Measurements from ENCODE around the gene RRBP1. TPM values are rescaled to one million over a fixed set of nuclear protein-coding genes. Genes with fewer than 3 reads are reported as not detected.

RRBP1 gene
- total and polyA plus RNA-seq, 2 of the 4 experiments (the other 2 are of a cell fraction), result 90.2 to 136 TPM

GRCh38 chr20:17622851-17623508 lies 59.1 kb downstream of the RRBP1 start:
- Histone ChIP-seq H3K18ac (ENCODE audit: low read depth, low read length) (no peak overlapping the region), H2BK15ac (ENCODE audit: low read depth, low read length) (no peak overlapping the region), H3K4me3 (ENCODE audit: insufficient read depth, low read depth, low read length) (no peak overlapping the region), H3K23ac (ENCODE audit: low read depth, low read length) (no peak overlapping the region), H3K9me1 (ENCODE audit: insufficient read depth, low read length) (no peaks in the 10 kb centered on the region), H2AFZ (replicated peaks; ENCODE audit: low read length, poor library complexity) (no peak overlapping the region), H2AK9ac (replicated peaks; ENCODE audit: low read depth, low read length, poor library complexity) (no peak overlapping the region), H2BK20ac (ENCODE audit: low read depth, low read length) (no peak overlapping the region), H2BK5ac (ENCODE audit: low read depth, low read length, poor library complexity, severe bottlenecking) (no peak overlapping the region), H3K4me2 (ENCODE audit: low read depth, low read length) (no peak overlapping the region), H3K9ac (ENCODE audit: low read depth, low read length) (no peak overlapping the region), H2BK120ac (ENCODE audit: low read depth, low read length) (no peak overlapping the region), H3K27me3 (ENCODE audit: control insufficient read depth, insufficient read depth, low read length) (no peaks in the 10 kb centered on the region), H3K36me3 (ENCODE audit: control insufficient read depth, insufficient read depth, low read length) (peaks cover 96% of the 10 kb centered on the region), H3K9me3 (ENCODE audit: control insufficient read depth, insufficient read depth, low read length) (no peaks in the 10 kb centered on the region), H3K4me1 (ENCODE audit: control insufficient read depth, insufficient read depth, low read length) (no peaks in the 10 kb centered on the region), H4K8ac (ENCODE audit: low read depth in 2 of 2, low read length in 2 of 2) (no peak overlapping the region), H2AK5ac (ENCODE audit: low read depth, low read length) (no peak overlapping the region), H3K4ac (ENCODE audit: low read depth, low read length) (no peak overlapping the region), H4K20me1 (ENCODE audit: insufficient read depth, low read length) (peaks cover 67% of the 10 kb centered on the region), H3K27ac (ENCODE audit: insufficient read depth, low read length) (no peak overlapping the region), H3K79me1 (ENCODE audit: low read depth in 1 of 2, low read length in 2 of 2) (peaks cover 24 to 74% of the 10 kb centered on the region in 2 experiments), H3K56ac (ENCODE audit: extremely low read depth, insufficient read depth, low read length) (no peak overlapping the region), H4K5ac (ENCODE audit: low read depth, low read length) (no peak overlapping the region), H4K91ac (ENCODE audit: insufficient read depth, low read depth, low read length) (no peak overlapping the region), H3K14ac (replicated peaks; ENCODE audit: low read depth, low read length) (no peak overlapping the region)
- BruUV-seq (replicated peaks), result no TSS peak
- no peak for DNase-seq
- dilution Hi-C loops (cut with HindIII; ENCODE audit: low sequenced_read_pairs, unreplicated experiment), result no loop called here
- TF ChIP-seq RAD21 (IDR thresholded peaks at IDR 0.05; ENCODE audit: low read length), result no peak
- TF ChIP-seq RCOR1 (IDR thresholded peaks at IDR 0.05; ENCODE audit: insufficient replicate concordance, low read length), result no peak
- TF ChIP-seq FOS (IDR thresholded peaks at IDR 0.05; ENCODE audit: low read depth, low read length), result no peak
- TF ChIP-seq RFX5 (IDR thresholded peaks at IDR 0.05; ENCODE audit: low read depth, low read length), result no peak
- no peak for TF ChIP-seq POLR2A (IDR thresholded peaks at IDR 0.05; ENCODE audit: low read depth, low read length)
- TF ChIP-seq CTCF (conservative IDR thresholded peaks at IDR 0.05; ENCODE audit: low read depth, low read length), result no peak
- TF ChIP-seq CHD1 (IDR thresholded peaks at IDR 0.05; ENCODE audit: low read depth, low read length), result no peak
- TF ChIP-seq USF2 (IDR thresholded peaks at IDR 0.05; ENCODE audit: low read depth, low read length), result no peak
- TF ChIP-seq SMC3 (IDR thresholded peaks at IDR 0.05; ENCODE audit: low read depth, low read length), result no peak
- no peak for TF ChIP-seq CEBPB (IDR thresholded peaks at IDR 0.05; ENCODE audit: low read depth, low read length)
- ChIA-PET POLR2A (ENCODE audit: unreplicated experiment) (no interaction called here), CTCF (no interaction called here)
- in situ Hi-C loops (cut with MboI; ENCODE audit: low sequenced_read_pairs), result no loop called here
- intact Hi-C loops (cut with micrococcal nuclease), result no loop called here
- no peak for ATAC-seq (ENCODE audit: low read depth)
- WGBS, 2 experiments (ENCODE audit: extremely low coverage in 2 of 2, insufficient read length in 1 of 2), result 98% methylated on average over 7 of the region's 9 CpGs; no CpG with 5 or more reads in 1 of the 2 experiments
